Mucosa of rectum (tissue), 2 donors: Measurements from ENCODE around the gene NCKIPSD.

Source experiments
- H3K27ac ChIP-seq, 2 donors: one replicate each; pipeline ENCODE4 v1.7.0; 2013; ENCODE audit warnings: inconsistent platforms in 2 of 2, low read depth in 2 of 2, low read length in 2 of 2
- H3K27me3 ChIP-seq, 2 donors: one replicate each; pipeline ENCODE4 v1.7.0; 2013; ENCODE audit warnings: low read length in 2 of 2; ENCODE audit not compliant: control insufficient read depth in 2 of 2, insufficient read depth in 2 of 2
- H3K36me3 ChIP-seq, 2 donors: one replicate each; pipeline ENCODE4 v1.7.0; 2013; ENCODE audit warnings: low read length in 2 of 2; ENCODE audit not compliant: control insufficient read depth in 2 of 2, insufficient read depth in 2 of 2
- H3K4me1 ChIP-seq, 2 donors: one replicate each; pipeline ENCODE4 v1.7.0; 2013; ENCODE audit warnings: low read length in 2 of 2, mild to moderate bottlenecking in 1 of 2; ENCODE audit not compliant: control insufficient read depth in 2 of 2, insufficient read depth in 2 of 2
- H3K4me3 ChIP-seq, 2 donors: one replicate each; pipeline ENCODE4 v1.7.0; 2013; ENCODE audit warnings: low read length in 2 of 2
- H3K9ac ChIP-seq, 2 donors: one replicate each; pipeline ENCODE4 v1.7.0; 2013; ENCODE audit warnings: low read length in 2 of 2, low read depth in 1 of 2, mild to moderate bottlenecking in 1 of 2
- H3K9me3 ChIP-seq, 2 donors: one replicate each; pipeline ENCODE4 v1.7.0; 2013; ENCODE audit warnings: low read length in 2 of 2; ENCODE audit not compliant: control insufficient read depth in 2 of 2
- donor health status: healthy.
- donor health status: Normal muscosa, but diverticular disease.

The NCKIPSD gene

GRCh38 chr3:48650723-48651122 is 35.0 kb downstream of the NCKIPSD start:
- Histone ChIP-seq H3K9me3 (no peaks in the 10 kb centered on the region), H3K36me3 (no peaks in the 10 kb centered on the region), H3K27me3 (no peaks in the 10 kb centered on the region), H3K4me3 (no peak overlapping the region), H3K9ac (no peak overlapping the region), H3K27ac (no peak overlapping the region), H3K4me1 (peaks cover 3% of the 10 kb centered on the region in 2 donors)

GRCh38 chr3:48648188-48648850 is 37.4 kb downstream of the NCKIPSD start:
- H3K9ac ChIP-seq: no peak overlapping the region
- no peaks in the 10 kb centered on the region for H3K27me3 ChIP-seq
- peaks cover 0 to 3% of the 10 kb centered on the region in 2 donors for H3K4me1 ChIP-seq
- H3K4me3 ChIP-seq: no peak overlapping the region
- no peak overlapping the region for H3K27ac ChIP-seq
- H3K9me3 ChIP-seq: no peaks in the 10 kb centered on the region
- no peaks in the 10 kb centered on the region for H3K36me3 ChIP-seq

GRCh38 chr3:48647714-48648113 is 38.0 kb downstream of the NCKIPSD start:
- Histone ChIP-seq H3K36me3 (no peaks in the 10 kb centered on the region), H3K27me3 (no peaks in the 10 kb centered on the region), H3K4me3 (no peak overlapping the region), H3K9ac (no peak overlapping the region), H3K9me3 (no peaks in the 10 kb centered on the region), H3K4me1 (peaks cover 0 to 3% of the 10 kb centered on the region in 2 donors), H3K27ac (no peak overlapping the region)

GRCh38 chr3:48644898-48645760 is 40.6 kb downstream of the NCKIPSD start:
- Histone ChIP-seq H3K36me3 (no peaks in the 10 kb centered on the region), H3K4me1 (no peaks in the 10 kb centered on the region), H3K9ac (no peak overlapping the region), H3K27ac (no peak overlapping the region), H3K9me3 (no peaks in the 10 kb centered on the region), H3K27me3 (no peaks in the 10 kb centered on the region), H3K4me3 (no peak overlapping the region)

GRCh38 chr3:48642605-48643004 is 43.1 kb downstream of the NCKIPSD start:
- Histone ChIP-seq H3K36me3 (no peaks in the 10 kb centered on the region), H3K4me1 (no peaks in the 10 kb centered on the region), H3K27me3 (no peaks in the 10 kb centered on the region), H3K4me3 (no peak overlapping the region), H3K9ac (no peak overlapping the region), H3K9me3 (no peaks in the 10 kb centered on the region), H3K27ac (no peak overlapping the region)

GRCh38 chr3:48641396-48641795 is 44.3 kb downstream of the NCKIPSD start:
- H3K27me3 ChIP-seq: no peaks in the 10 kb centered on the region
- H3K27ac ChIP-seq: no peak overlapping the region
- H3K36me3 ChIP-seq: no peaks in the 10 kb centered on the region
- no peaks in the 10 kb centered on the region for H3K9me3 ChIP-seq
- H3K4me3 ChIP-seq: no peak overlapping the region
- no peak overlapping the region for H3K9ac ChIP-seq
- H3K4me1 ChIP-seq: peaks cover 0 to under 1% of the 10 kb centered on the region in 2 donors

- Histone ChIP-seq H3K9ac (no peak overlapping the region), H3K4me3 (no peak overlapping the region), H3K27ac (no peak overlapping the region), H3K27me3 (no peaks in the 10 kb centered on the region), H3K4me1 (peaks cover 7 to 9% of the 10 kb centered on the region in 2 donors), H3K36me3 (no peaks in the 10 kb centered on the region), H3K9me3 (no peaks in the 10 kb centered on the region)
These were observed 45.6 kb downstream of the NCKIPSD start for GRCh38 chr3:48639944-48640606.

GRCh38 chr3:48637305-48637704 is 48.4 kb downstream of the NCKIPSD start:
- H3K36me3 ChIP-seq: peaks cover 11 to 12% of the 10 kb centered on the region in 2 donors
- peaks cover 17 to 19% of the 10 kb centered on the region in 2 donors for H3K4me1 ChIP-seq
- H3K9me3 ChIP-seq: no peaks in the 10 kb centered on the region
- H3K9ac ChIP-seq: no peak overlapping the region
- no peaks in the 10 kb centered on the region for H3K27me3 ChIP-seq
- no peak overlapping the region for H3K27ac ChIP-seq
- H3K4me3 ChIP-seq: no peak overlapping the region

- Histone ChIP-seq H3K4me1 (peaks cover 17 to 19% of the 10 kb centered on the region in 2 donors), H3K9ac (peak overlapping the region; percentile 75 to 76), H3K36me3 (peaks cover 19 to 22% of the 10 kb centered on the region in 2 donors), H3K4me3 (peak overlapping the region; percentile 68 to 84), H3K27me3 (no peaks in the 10 kb centered on the region), H3K9me3 (no peaks in the 10 kb centered on the region), H3K27ac (peak overlapping the region; percentile 81 to 82)
These were observed 49.5 kb downstream of the NCKIPSD start for GRCh38 chr3:48636149-48636655.
